SK-N-SH treated with all-trans-retinoic acid at 6 μM for 48 hours (cell line): ENCODE measurements around the gene DUSP12.

Source experiments
- ATAC-seq: fragments of 200-7000 bp; cut with Tn5 transposase; 3 replicates; pipeline ENCODE4 v1.9.1; 2020; ENCODE audit warnings: mild to moderate bottlenecking, moderate library complexity
- ARNTL ChIP-seq: fragments of 450-650 bp; formaldehyde crosslinking; IDR thresholded peaks from 2 replicates; pipeline ENCODE4 v1.5.0; 2020; ENCODE audit warnings: low read depth, mild to moderate bottlenecking, moderate library complexity, borderline replicate concordance
- CREB5 ChIP-seq: fragments of 250-450 bp; sonication (Bioruptor Pico); IDR thresholded peaks from 2 replicates; pipeline ENCODE4 v1.5.1; 2020; ENCODE audit warnings: low read depth, mild to moderate bottlenecking, moderate library complexity
- CSRNP3 ChIP-seq: fragments of 250-450 bp; sonication (Bioruptor Pico); IDR thresholded peaks from 2 replicates; pipeline ENCODE4 v1.5.1; 2021; ENCODE audit warnings: mild to moderate bottlenecking, moderate library complexity
- GLIS3 ChIP-seq: fragments of 250-450 bp; sonication (Bioruptor Pico); IDR thresholded peaks from 2 replicates; pipeline ENCODE4 v1.5.0; 2020; ENCODE audit warnings: mild to moderate bottlenecking, moderate library complexity
- OSR1 ChIP-seq: fragments of 250-450 bp; sonication (Bioruptor Pico); IDR thresholded peaks from 2 replicates; pipeline ENCODE4 v1.8.0; 2022; ENCODE audit warnings: moderate library complexity, mild to moderate bottlenecking, inconsistent platforms
- PATZ1 ChIP-seq: fragments of 250-450 bp; sonication (Bioruptor Pico); IDR thresholded peaks from 2 replicates; pipeline ENCODE4 v1.8.0; 2020; ENCODE audit warnings: mild to moderate bottlenecking, moderate library complexity, borderline replicate concordance
- PPARA ChIP-seq: fragments of 250-450 bp; sonication (Bioruptor Pico); IDR thresholded peaks from 2 replicates; pipeline ENCODE4 v1.5.0; 2020; ENCODE audit warnings: mild to moderate bottlenecking, borderline replicate concordance
- RARB ChIP-seq: fragments of 250-450 bp; sonication (Bioruptor Pico); IDR thresholded peaks from 2 replicates; pipeline ENCODE4 v1.8.0; 2021; ENCODE audit warnings: mild to moderate bottlenecking, moderate library complexity
- SNAI2 ChIP-seq: fragments of 250-450 bp; sonication (Bioruptor Pico); IDR thresholded peaks from 2 replicates; pipeline ENCODE4 v1.5.0; 2020; ENCODE audit warnings: mild to moderate bottlenecking, moderate library complexity
- TCF4 ChIP-seq: fragments of 250-450 bp; sonication (Bioruptor Pico); IDR thresholded peaks from 2 replicates; pipeline ENCODE4 v1.8.0; 2021; ENCODE audit warnings: mild to moderate bottlenecking, moderate library complexity, borderline replicate concordance
- TOX ChIP-seq: fragments of 250-450 bp; sonication (Bioruptor Pico); IDR thresholded peaks from 2 replicates; pipeline ENCODE4 v1.8.0; 2021; ENCODE audit warnings: mild to moderate bottlenecking, moderate library complexity, borderline replicate concordance
- TSHZ2 ChIP-seq: fragments of 250-450 bp; sonication (Bioruptor Pico); IDR thresholded peaks from 2 replicates; pipeline ENCODE4 v1.5.0; 2020; ENCODE audit warnings: mild to moderate bottlenecking, moderate library complexity
- ZC3H10 ChIP-seq: fragments of 250-450 bp; sonication (Bioruptor Pico); IDR thresholded peaks from 2 replicates; pipeline ENCODE4 v1.5.1; 2021; ENCODE audit warnings: mild to moderate bottlenecking, moderate library complexity
- ZFP30 ChIP-seq: fragments of 450-650 bp; formaldehyde crosslinking; IDR thresholded peaks from 2 replicates; pipeline ENCODE4 v1.5.0; 2022; ENCODE audit warnings: mild to moderate bottlenecking, moderate library complexity
- ZNF70 ChIP-seq: fragments of 450-650 bp; formaldehyde crosslinking; IDR thresholded peaks from 2 replicates; pipeline ENCODE4 v1.5.0; 2020; ENCODE audit warnings: mild to moderate bottlenecking, moderate library complexity

Gene DUSP12

GRCh38 chr1:161719325-161719611 lies 30.3 kb upstream of the DUSP12 start:
- TF ChIP-seq CSRNP3 (CRISPR knock-in tag) (no peak), TSHZ2 (CRISPR knock-in tag) (no peak), PATZ1 (CRISPR knock-in tag) (no peak)
- no peak for ATAC-seq

- TF ChIP-seq OSR1 (CRISPR knock-in tag) (no peak), RARB (CRISPR knock-in tag) (no peak), ZC3H10 (CRISPR knock-in tag) (no peak)
- TF ChIP-seq, all 23 proteins: peak for 0
- no peak for ATAC-seq
Measured at GRCh38 chr1:161720422-161720821, 29.2 kb upstream of the DUSP12 start.

- TF ChIP-seq TOX (CRISPR knock-in tag) (no peak), PPARA (CRISPR knock-in tag) (no peak), CREB5 (CRISPR knock-in tag) (no peak), SNAI2 (CRISPR knock-in tag) (no peak), GLIS3 (CRISPR knock-in tag) (no peak), OSR1 (CRISPR knock-in tag) (no peak), ZC3H10 (CRISPR knock-in tag) (no peak), ARNTL (CRISPR knock-in tag) (no peak), ZNF70 (no peak), ZFP30 (CRISPR knock-in tag) (no peak), TCF4 (CRISPR knock-in tag) (no peak), TSHZ2 (CRISPR knock-in tag) (no peak), PATZ1 (CRISPR knock-in tag) (no peak)
- ATAC-seq, result no peak
Measured at GRCh38 chr1:161720956-161721737, 28.4 kb upstream of the DUSP12 start, which contains the start of gene FCRLB. FCRLB (plus strand) TSS chr1:161721544; CDS start chr1:161722673, 1,129 bp downstream.
